ENCODE results near the gene SLAMF1.
"Not testable (repeated sequence)": the region's sequence is repeated elsewhere in the genome, so short reads cannot be mapped to it uniquely, and the experiment has no call there.

GRCh38 chr1:160582976-160583375 lies 63.9 kb downstream of the SLAMF1 start:
- not testable (repeated sequence) for TF ChIP-seq CTCF (IDR thresholded peaks at IDR 0.05); POLR2AphosphoS5 (IDR thresholded peaks at IDR 0.05); POLR2A (IDR thresholded peaks at IDR 0.05; ENCODE audit: low read depth)
